HEK293 (cell line): ENCODE data around the gene DEK.

ENCODE experiments used
- BCL11A ChIP-seq: fragments of 450-650 bp; formaldehyde crosslinking; IDR thresholded peaks from 2 replicates; pipeline ENCODE4 v1.5.1; 2016; ENCODE audit warnings: low read depth, missing biosample characterization, missing genetic modification characterization
- GLI4 ChIP-seq: fragments of 450-650 bp; formaldehyde crosslinking; IDR thresholded peaks from 2 replicates; pipeline ENCODE4 v1.5.1; 2016; ENCODE audit warnings: missing biosample characterization, missing genetic modification characterization
- HIC1 ChIP-seq: fragments of 450-650 bp; formaldehyde crosslinking; IDR thresholded peaks from 2 replicates; pipeline ENCODE4 v1.5.1; 2016; ENCODE audit warnings: missing biosample characterization, missing genetic modification characterization
- KLF1 ChIP-seq: fragments of 450-650 bp; formaldehyde crosslinking; IDR thresholded peaks from 2 replicates; pipeline ENCODE4 v1.5.1; 2016; ENCODE audit warnings: missing biosample characterization, missing genetic modification characterization
- MZF1 ChIP-seq: fragments of 450-650 bp; formaldehyde crosslinking; IDR thresholded peaks from 2 replicates; pipeline ENCODE4 v1.5.1; 2017; ENCODE audit warnings: missing biosample characterization, missing genetic modification characterization, borderline replicate concordance
- PRDM1 ChIP-seq: fragments of 450-650 bp; formaldehyde crosslinking; IDR thresholded peaks from 2 replicates; pipeline ENCODE4; 2016; ENCODE audit warnings: missing biosample characterization, missing genetic modification characterization
- PRDM4 ChIP-seq: fragments of 450-650 bp; formaldehyde crosslinking; IDR thresholded peaks from 2 replicates; pipeline ENCODE4 v1.5.1; 2017; ENCODE audit warnings: missing biosample characterization, missing genetic modification characterization
- RBAK ChIP-seq: fragments of 450-650 bp; formaldehyde crosslinking; IDR thresholded peaks from 2 replicates; pipeline ENCODE4 v1.5.1; 2016; ENCODE audit warnings: missing biosample characterization, missing genetic modification characterization
- TRIM28 ChIP-seq: IDR thresholded peaks from 2 replicates; pipeline ENCODE4 v1.6.1; 2011; ENCODE audit warnings: low read length, control low read depth, borderline replicate concordance
- ZBTB21 ChIP-seq: fragments of 450-650 bp; formaldehyde crosslinking; IDR thresholded peaks from 2 replicates; pipeline ENCODE4 v1.5.1; 2017; ENCODE audit warnings: missing biosample characterization, missing genetic modification characterization
- ZBTB44 ChIP-seq: fragments of 450-650 bp; IDR thresholded peaks from 2 replicates; pipeline ENCODE4 v1.5.1; 2018; ENCODE audit warnings: missing biosample characterization, mild to moderate bottlenecking, missing genetic modification characterization
- ZBTB48 ChIP-seq: fragments of 450-650 bp; formaldehyde crosslinking; IDR thresholded peaks from 2 replicates; pipeline ENCODE4 v1.5.1; 2016; ENCODE audit warnings: missing biosample characterization, missing genetic modification characterization
- ZBTB6 ChIP-seq: fragments of 450-650 bp; formaldehyde crosslinking; IDR thresholded peaks from 2 replicates; pipeline ENCODE4 v1.5.1; 2017; ENCODE audit warnings: missing biosample characterization, missing genetic modification characterization
- ZNF132 ChIP-seq: fragments of 450-650 bp; formaldehyde crosslinking; IDR thresholded peaks from 2 replicates; pipeline ENCODE4 v1.5.1; 2017; ENCODE audit warnings: missing biosample characterization, missing genetic modification characterization, borderline replicate concordance
- ZNF148 ChIP-seq: fragments of 450-650 bp; formaldehyde crosslinking; IDR thresholded peaks from 2 replicates; pipeline ENCODE4 v1.5.0; 2017; ENCODE audit warnings: missing biosample characterization, missing genetic modification characterization, borderline replicate concordance
- ZNF23 ChIP-seq: fragments of 450-650 bp; formaldehyde crosslinking; IDR thresholded peaks from 2 replicates; pipeline ENCODE4 v1.5.1; 2016; ENCODE audit warnings: missing biosample characterization, missing genetic modification characterization, borderline replicate concordance
- ZNF302 ChIP-seq: fragments of 450-650 bp; formaldehyde crosslinking; IDR thresholded peaks from 2 replicates; pipeline ENCODE4 v1.5.1; 2016; ENCODE audit warnings: missing biosample characterization, missing genetic modification characterization, low read depth
- ZNF311 ChIP-seq: fragments of 450-650 bp; formaldehyde crosslinking; IDR thresholded peaks from 2 replicates; pipeline ENCODE4 v1.5.1; 2017; ENCODE audit warnings: missing biosample characterization, missing genetic modification characterization, borderline replicate concordance
- ZNF324 ChIP-seq: fragments of 450-650 bp; formaldehyde crosslinking; IDR thresholded peaks from 2 replicates; pipeline ENCODE4 v1.5.1; 2016; ENCODE audit warnings: missing biosample characterization, missing genetic modification characterization
- ZNF394 ChIP-seq: fragments of 450-650 bp; formaldehyde crosslinking; IDR thresholded peaks from 2 replicates; pipeline ENCODE4 v1.5.1; 2016; ENCODE audit warnings: missing biosample characterization, missing genetic modification characterization, mild to moderate bottlenecking, moderate library complexity, borderline replicate concordance
- ZNF48 ChIP-seq: fragments of 450-650 bp; formaldehyde crosslinking; IDR thresholded peaks from 2 replicates; pipeline ENCODE4 v1.5.1; 2016; ENCODE audit warnings: missing biosample characterization, missing genetic modification characterization
- ZNF521 ChIP-seq: fragments of 450-650 bp; formaldehyde crosslinking; IDR thresholded peaks from 2 replicates; pipeline ENCODE4 v1.5.1; 2017; ENCODE audit warnings: missing biosample characterization, mild to moderate bottlenecking, missing genetic modification characterization
- ZNF555 ChIP-seq: fragments of 450-650 bp; formaldehyde crosslinking; conservative IDR thresholded peaks from 2 replicates; pipeline ENCODE4 v1.5.1; 2017; ENCODE audit warnings: missing biosample characterization, mild to moderate bottlenecking, missing genetic modification characterization, inconsistent platforms
- ZNF561 ChIP-seq: fragments of 450-650 bp; IDR thresholded peaks from 2 replicates; pipeline ENCODE4 v1.5.1; 2018; ENCODE audit warnings: missing biosample characterization, missing genetic modification characterization, borderline replicate concordance
- ZNF623 ChIP-seq: fragments of 450-650 bp; formaldehyde crosslinking; IDR thresholded peaks from 2 replicates; pipeline ENCODE4 v1.5.1; 2016; ENCODE audit warnings: missing biosample characterization, missing genetic modification characterization
- ZNF654 ChIP-seq: fragments of 450-650 bp; formaldehyde crosslinking; IDR thresholded peaks from 2 replicates; pipeline ENCODE4 v1.5.1; 2016; ENCODE audit warnings: low read depth, missing biosample characterization, missing genetic modification characterization
- ZNF660 ChIP-seq: fragments of 450-650 bp; IDR thresholded peaks from 2 replicates; pipeline ENCODE4 v1.5.1; 2018; ENCODE audit warnings: missing biosample characterization, mild to moderate bottlenecking, missing genetic modification characterization
- ZNF664 ChIP-seq: fragments of 450-650 bp; formaldehyde crosslinking; IDR thresholded peaks from 2 replicates; pipeline ENCODE4 v1.5.1; 2016; ENCODE audit warnings: missing biosample characterization, missing genetic modification characterization
- ZNF707 ChIP-seq: fragments of 450-650 bp; formaldehyde crosslinking; IDR thresholded peaks from 2 replicates; pipeline ENCODE4 v1.5.1; 2016; ENCODE audit warnings: missing biosample characterization, missing genetic modification characterization
- ZNF777 ChIP-seq: fragments of 450-650 bp; formaldehyde crosslinking; IDR thresholded peaks from 2 replicates; pipeline ENCODE4 v1.5.1; 2017; ENCODE audit warnings: missing biosample characterization, missing genetic modification characterization, borderline replicate concordance
- ZNF791 ChIP-seq: fragments of 450-650 bp; formaldehyde crosslinking; IDR thresholded peaks from 2 replicates; pipeline ENCODE4 v1.5.1; 2016; ENCODE audit warnings: missing biosample characterization, missing genetic modification characterization

DEK gene

GRCh38 chr6:18264219-18264922 is at the start of gene DEK (continued):
- no peak for TF ChIP-seq MZF1 (tag by site-specific recombination)
- TF ChIP-seq ZNF555 (tag by site-specific recombination): no peak
- no peak for TF ChIP-seq ZBTB44 (tag by site-specific recombination)
- TF ChIP-seq ZNF791: no peak
- peak; percentile 69 for TF ChIP-seq ZNF660 (tag by site-specific recombination)
- no peak for TF ChIP-seq ZNF311 (tag by site-specific recombination)
- no peak for TF ChIP-seq ZNF623
- no peak for TF ChIP-seq ZNF777 (tag by site-specific recombination)
- no peak for TF ChIP-seq ZNF521 (tag by site-specific recombination)
- no peak for TF ChIP-seq ZNF132
- TF ChIP-seq ZNF561 (tag by site-specific recombination): peak; percentile 16; the same call in 1 of the 2 replicates
- TF ChIP-seq HIC1 (tag by site-specific recombination): no peak
- peak; percentile 17; the same call in 1 of the 2 replicates for TF ChIP-seq ZNF654 (tag by site-specific recombination)
- TF ChIP-seq ZNF324 (tag by site-specific recombination): 0 out of 2 replicates have a peak, but pooled peaks have one; percentile 35
- TF ChIP-seq PRDM1 (tag by site-specific recombination): no peak
- TF ChIP-seq ZNF302 (tag by site-specific recombination): no peak
- TF ChIP-seq ZNF148 (tag by site-specific recombination): no peak
- no peak for TF ChIP-seq BCL11A
- TF ChIP-seq ZNF23 (tag by site-specific recombination): no peak
- TF ChIP-seq ZNF48 (tag by site-specific recombination): no peak
- no peak for TF ChIP-seq ZBTB6 (tag by site-specific recombination)
- no peak for TF ChIP-seq ZNF664
- no peak for TF ChIP-seq ZNF394 (tag by site-specific recombination)
- TF ChIP-seq RBAK (tag by site-specific recombination): no peak
- no peak for TF ChIP-seq ZBTB48
- TF ChIP-seq KLF1 (tag by site-specific recombination): no peak; the same call in 1 of the 2 replicates
- TF ChIP-seq ZBTB21: no peak
- 0 out of 2 replicates have a peak, but pooled peaks have one; percentile 20 for TF ChIP-seq PRDM4
- TF ChIP-seq TRIM28: no peak
- no peak for TF ChIP-seq GLI4 (tag by site-specific recombination)
- no peak for TF ChIP-seq ZNF707 (tag by site-specific recombination)
